ENCODE results near the gene GPC3. TPM values are rescaled to one million over a fixed set of nuclear protein-coding genes. Genes with fewer than 3 reads are reported as not detected.

GPC3 gene
- polyA plus RNA-seq, 2 of the 4 experiments (the other 2 are of a cell fraction) = not detected

DNA sequence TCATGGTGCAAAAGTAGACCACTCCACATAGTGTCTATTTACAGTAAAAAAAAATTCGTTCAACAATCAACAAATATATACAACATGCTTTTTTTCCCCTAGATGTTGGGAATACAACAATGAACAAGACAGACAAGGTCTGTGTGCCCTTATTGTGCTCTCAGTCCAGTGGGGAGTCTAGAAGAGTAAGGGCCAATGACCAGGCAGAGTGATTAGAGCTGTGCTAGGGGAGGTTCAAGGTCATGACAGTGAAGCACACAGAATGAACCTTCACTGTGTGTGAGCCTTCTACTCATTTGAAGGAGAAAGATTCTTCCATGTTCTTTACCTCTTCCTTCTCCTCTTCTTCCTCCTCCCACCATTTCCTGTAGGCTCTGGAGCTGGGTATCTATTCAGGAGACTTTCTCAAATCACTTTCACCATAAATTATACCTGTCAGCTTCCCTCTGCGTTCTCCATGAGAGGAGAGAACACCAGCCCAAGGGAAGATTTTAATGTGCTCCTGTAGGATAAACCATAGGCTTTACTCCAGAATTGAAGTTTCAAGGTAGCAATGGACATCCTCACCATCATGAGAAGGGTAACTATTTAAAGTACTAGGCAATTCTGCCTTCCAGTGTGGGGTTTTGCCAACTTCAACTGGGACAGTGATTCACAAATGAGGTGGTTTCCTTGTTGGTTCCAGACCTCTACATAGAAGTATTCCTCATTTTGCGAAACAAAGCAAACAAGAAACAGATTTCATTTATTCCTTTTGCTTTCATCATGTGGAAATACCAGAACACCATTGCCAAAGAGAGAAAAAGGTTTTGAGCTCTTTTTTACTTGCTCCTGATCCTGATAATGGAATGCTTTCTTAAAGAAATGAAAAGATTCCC, 323.2 kb downstream of the GPC3 start:
- H3K4me2 ChIP-seq = no peak overlapping the region
- FAIRE-seq (no peak), ATAC-seq (no peak), DNase-seq (ENCODE audit: low read depth in 1 of 2, low spot score in 1 of 2) (no peak)
- ChIA-PET POLR2A (no interaction called here), CTCF (interaction anchor here (0.6 to 1.7 kb wide), 2 partner anchors 8 to 53 kb away, joined by 3 to 9 read pairs; no protein-coding TSS in a partner anchor)
- H3K4me3 ChIP-seq = no peak overlapping the region
- H3K9me3 ChIP-seq = no peaks in the 10 kb centered on the region
- WGBS (ENCODE audit: missing lambda C conversion rate) = 1% methylated on average over 3 of the region's 3 CpGs
- TF ChIP-seq ESRRA (IDR thresholded peaks at IDR 0.05; ENCODE audit: borderline replicate concordance, low read length) = no peak
- no peak for TF ChIP-seq RAD21 (conservative IDR thresholded peaks at IDR 0.05 in 1 of 2, IDR thresholded peaks at IDR 0.05 in 1 of 2)
- TF ChIP-seq HOXB5 (CRISPR knock-in tag; IDR thresholded peaks at IDR 0.05) = no peak
- no peaks in the 10 kb centered on the region for H3K4me1 ChIP-seq
- H3K27ac ChIP-seq = no peak overlapping the region

DNA sequence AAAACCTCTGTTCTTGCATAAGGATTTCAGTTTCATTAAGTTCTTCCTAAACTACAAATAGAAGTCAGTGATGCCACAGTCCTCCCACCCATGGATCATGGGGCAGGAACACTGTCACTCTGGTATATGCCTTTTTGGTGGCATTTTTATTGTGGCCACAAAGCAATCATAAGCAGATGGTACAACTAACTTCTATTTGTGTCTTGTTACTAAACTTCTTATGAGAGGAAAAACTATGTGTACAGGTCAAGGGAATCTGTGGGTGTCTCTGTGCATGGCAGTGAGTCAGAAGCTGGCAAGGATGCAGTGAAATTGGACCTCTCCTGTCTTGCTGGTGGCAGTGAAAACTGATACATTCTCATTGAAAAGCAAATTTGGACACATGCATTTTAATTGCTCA, 325.1 kb downstream of the GPC3 start:
- no peak overlapping the region for H3K4me3 ChIP-seq
- ATAC-seq (no peak), FAIRE-seq (no peak), DNase-seq (ENCODE audit: low read depth in 1 of 2, low spot score in 1 of 2) (no peak)
- POLR2A ChIA-PET = no interaction called here
- TF ChIP-seq EHF (CRISPR knock-in tag; IDR thresholded peaks at IDR 0.05) = no peak
- no peak for TF ChIP-seq PHF8 (IDR thresholded peaks at IDR 0.05; ENCODE audit: borderline replicate concordance, low read depth)
- TF ChIP-seq BHLHE40 (IDR thresholded peaks at IDR 0.05; ENCODE audit: low read depth, low read length) = no peak
- TF ChIP-seq HOXA7 (CRISPR knock-in tag; IDR thresholded peaks at IDR 0.05) = no peak
- TF ChIP-seq, protein P1, sequence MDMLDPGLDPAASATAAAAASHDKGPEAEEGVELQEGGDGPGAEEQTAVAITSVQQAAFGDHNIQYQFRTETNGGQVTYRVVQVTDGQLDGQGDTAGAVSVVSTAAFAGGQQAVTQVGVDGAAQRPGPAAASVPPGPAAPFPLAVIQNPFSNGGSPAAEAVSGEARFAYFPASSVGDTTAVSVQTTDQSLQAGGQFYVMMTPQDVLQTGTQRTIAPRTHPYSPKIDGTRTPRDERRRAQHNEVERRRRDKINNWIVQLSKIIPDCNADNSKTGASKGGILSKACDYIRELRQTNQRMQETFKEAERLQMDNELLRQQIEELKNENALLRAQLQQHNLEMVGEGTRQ (IDR thresholded peaks at IDR 0.05) = no peak
- no peak for TF ChIP-seq HEYL (CRISPR knock-in tag; IDR thresholded peaks at IDR 0.05)
- TF ChIP-seq CBX2 (IDR thresholded peaks at IDR 0.05; ENCODE audit: borderline replicate concordance, low read depth) = no peak
- H3K9me3 ChIP-seq = no peaks in the 10 kb centered on the region
- H3K4me1 ChIP-seq = no peaks in the 10 kb centered on the region
- H3K27ac ChIP-seq = no peak overlapping the region
- CTCF ChIA-PET = no interaction called here
- no peak overlapping the region for H3K4me2 ChIP-seq

DNA sequence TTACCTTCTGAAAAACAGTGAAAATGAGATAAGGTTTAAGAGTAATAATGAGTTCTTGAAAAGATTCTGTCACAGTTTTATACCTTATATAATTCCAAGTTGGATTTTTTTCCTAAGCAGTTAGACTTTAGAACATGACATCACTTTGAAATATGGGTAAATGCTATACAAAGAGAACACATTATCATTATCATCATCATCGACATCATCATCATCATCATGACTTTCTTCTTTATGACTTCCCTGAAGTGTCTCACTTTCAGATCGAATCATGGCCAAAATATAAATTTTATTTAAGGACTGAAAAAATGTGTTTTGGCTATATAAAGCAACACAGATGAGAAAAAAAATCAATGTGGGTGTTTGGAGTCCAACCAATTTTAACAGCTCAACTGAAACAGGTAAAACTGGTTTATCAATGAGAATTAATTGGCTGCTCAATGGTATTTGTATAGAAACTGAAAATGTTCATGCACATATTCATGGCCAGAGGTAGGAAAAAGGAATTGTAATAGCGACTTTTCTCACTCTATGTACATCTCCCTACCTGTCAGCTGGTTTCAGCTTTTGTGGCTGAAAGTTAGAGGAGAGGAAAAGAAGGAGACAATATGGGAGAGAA, 327.0 kb downstream of the GPC3 start:
- ATAC-seq (no peak), FAIRE-seq (peak; percentile 43), DNase-seq (ENCODE audit: low read depth in 1 of 2, low spot score in 1 of 2) (no peak)
- no peak overlapping the region for H3K27ac ChIP-seq
- H3K4me3 ChIP-seq = no peak overlapping the region
- H3K9me3 ChIP-seq = no peaks in the 10 kb centered on the region
- H3K4me2 ChIP-seq = no peak overlapping the region
- TF ChIP-seq, protein P2, sequence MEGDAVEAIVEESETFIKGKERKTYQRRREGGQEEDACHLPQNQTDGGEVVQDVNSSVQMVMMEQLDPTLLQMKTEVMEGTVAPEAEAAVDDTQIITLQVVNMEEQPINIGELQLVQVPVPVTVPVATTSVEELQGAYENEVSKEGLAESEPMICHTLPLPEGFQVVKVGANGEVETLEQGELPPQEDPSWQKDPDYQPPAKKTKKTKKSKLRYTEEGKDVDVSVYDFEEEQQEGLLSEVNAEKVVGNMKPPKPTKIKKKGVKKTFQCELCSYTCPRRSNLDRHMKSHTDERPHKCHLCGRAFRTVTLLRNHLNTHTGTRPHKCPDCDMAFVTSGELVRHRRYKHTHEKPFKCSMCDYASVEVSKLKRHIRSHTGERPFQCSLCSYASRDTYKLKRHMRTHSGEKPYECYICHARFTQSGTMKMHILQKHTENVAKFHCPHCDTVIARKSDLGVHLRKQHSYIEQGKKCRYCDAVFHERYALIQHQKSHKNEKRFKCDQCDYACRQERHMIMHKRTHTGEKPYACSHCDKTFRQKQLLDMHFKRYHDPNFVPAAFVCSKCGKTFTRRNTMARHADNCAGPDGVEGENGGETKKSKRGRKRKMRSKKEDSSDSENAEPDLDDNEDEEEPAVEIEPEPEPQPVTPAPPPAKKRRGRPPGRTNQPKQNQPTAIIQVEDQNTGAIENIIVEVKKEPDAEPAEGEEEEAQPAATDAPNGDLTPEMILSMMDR (IDR thresholded peaks at IDR 0.05) = no peak
- TF ChIP-seq KDM1A (IDR thresholded peaks at IDR 0.05; ENCODE audit: low read depth) = no peak
- TF ChIP-seq, protein P3, sequence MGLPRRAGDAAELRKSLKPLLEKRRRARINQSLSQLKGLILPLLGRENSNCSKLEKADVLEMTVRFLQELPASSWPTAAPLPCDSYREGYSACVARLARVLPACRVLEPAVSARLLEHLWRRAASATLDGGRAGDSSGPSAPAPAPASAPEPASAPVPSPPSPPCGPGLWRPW (IDR thresholded peaks at IDR 0.05) = no peak
- TF ChIP-seq TFCP2L1 (CRISPR knock-in tag; IDR thresholded peaks at IDR 0.05) = no peak
- TF ChIP-seq HOXB13 (CRISPR knock-in tag; IDR thresholded peaks at IDR 0.05; ENCODE audit: low read depth) = no peak
- ChIA-PET POLR2A (no interaction called here), CTCF (interaction anchor here (1.5 kb wide), 1 partner anchor 12 kb away, joined by 4 read pairs; no protein-coding TSS in a partner anchor)
- H3K4me1 ChIP-seq = no peaks in the 10 kb centered on the region
- 4% methylated on average over 3 of the region's 3 CpGs for WGBS (ENCODE audit: missing lambda C conversion rate)
